HG03469 (cell line): ENCODE results near the gene PRDM8.
"Not testable (repeated sequence)": the region's sequence is repeated elsewhere in the genome, so short reads cannot be mapped to it uniquely, and the experiment has no call there.

Source experiments
- ATAC-seq: cut with Tn5 transposase; IDR thresholded peaks from one replicate; pipeline ENCODE4 v1.9.1; 2021; ENCODE audit warnings: mild to moderate bottlenecking, moderate library complexity, moderate number of reproducible peaks; ENCODE audit not compliant: unreplicated experiment

Gene PRDM8

DNA sequence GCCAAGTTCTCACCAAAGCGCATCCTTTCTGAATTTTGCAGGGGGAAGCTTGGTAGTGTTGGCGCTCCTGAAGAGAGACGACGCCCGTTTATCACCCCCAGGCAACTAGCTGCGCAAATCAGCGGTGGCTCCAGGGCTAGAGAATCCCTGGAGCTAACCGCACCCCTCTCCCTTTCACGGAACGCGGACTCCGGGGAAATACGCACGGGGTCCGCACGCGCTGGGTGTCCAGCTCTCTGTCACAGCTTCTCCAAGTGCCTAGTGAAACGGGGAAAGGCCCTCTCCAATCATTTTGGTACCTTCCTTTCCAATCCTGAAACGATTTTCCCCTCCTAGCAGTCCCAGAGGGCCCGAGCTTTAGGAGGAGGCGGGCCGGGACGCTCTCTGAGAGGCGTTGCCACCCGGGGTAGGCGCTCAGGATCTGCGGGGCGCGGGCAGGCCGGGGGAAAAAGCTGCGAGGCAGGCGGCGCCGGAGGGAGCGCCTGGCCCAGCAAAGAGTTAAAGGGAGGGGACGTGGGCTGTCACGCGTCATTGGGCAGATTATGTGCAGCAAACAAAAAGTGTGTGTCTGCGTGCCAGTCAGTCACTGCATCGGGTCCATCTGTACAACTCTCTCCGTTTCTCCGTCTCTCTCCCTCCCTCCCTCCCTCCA is at the start of gene PRDM8:
Gene PRDM8, plus strand, starts transcription at position 582 of the 652 bp plus-strand sequence. CDS start 2,578 bp downstream, outside the sequence.
- no peak for ATAC-seq

GRCh38 chr4:80150387-80151180 is 46.7 kb upstream of the PRDM8 start:
- ATAC-seq: no peak

GRCh38 chr4:80151981-80152380 is 45.3 kb upstream of the PRDM8 start:
- ATAC-seq: no peak

DNA sequence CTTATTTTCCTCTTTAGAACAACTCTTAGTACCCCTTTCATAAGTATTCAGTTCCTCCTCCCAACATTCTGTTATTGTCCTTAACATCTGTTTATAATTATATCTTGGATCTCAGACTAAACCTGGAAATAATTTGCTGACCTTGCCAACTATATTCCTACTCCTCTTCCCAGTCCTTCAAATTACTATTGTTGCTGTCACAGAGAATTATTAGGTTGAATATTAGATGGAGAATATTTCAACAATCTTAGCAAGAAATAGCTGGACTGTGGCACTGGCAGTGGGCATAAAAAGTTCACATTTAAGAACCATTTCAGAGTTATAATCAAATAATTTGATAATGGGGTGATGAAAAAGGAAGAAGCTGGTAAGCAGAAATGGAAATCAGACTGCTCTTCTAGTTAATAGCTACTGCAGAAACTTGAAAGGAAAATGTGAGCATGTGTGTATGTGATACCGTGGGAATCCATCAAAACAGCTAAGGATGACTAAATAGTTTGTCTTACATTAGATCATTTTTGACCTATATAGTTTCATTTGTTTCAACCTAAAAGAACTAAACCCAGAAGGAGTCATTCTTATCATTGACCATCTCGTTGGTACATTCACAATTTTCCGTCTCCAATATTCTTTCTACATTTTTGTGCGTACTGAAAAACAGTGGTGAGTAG is 43.3 kb upstream of the PRDM8 start:
- no peak for ATAC-seq

- no peak for ATAC-seq
Observed at GRCh38 chr4:80154545-80154933, 42.8 kb upstream of the PRDM8 start.

DNA sequence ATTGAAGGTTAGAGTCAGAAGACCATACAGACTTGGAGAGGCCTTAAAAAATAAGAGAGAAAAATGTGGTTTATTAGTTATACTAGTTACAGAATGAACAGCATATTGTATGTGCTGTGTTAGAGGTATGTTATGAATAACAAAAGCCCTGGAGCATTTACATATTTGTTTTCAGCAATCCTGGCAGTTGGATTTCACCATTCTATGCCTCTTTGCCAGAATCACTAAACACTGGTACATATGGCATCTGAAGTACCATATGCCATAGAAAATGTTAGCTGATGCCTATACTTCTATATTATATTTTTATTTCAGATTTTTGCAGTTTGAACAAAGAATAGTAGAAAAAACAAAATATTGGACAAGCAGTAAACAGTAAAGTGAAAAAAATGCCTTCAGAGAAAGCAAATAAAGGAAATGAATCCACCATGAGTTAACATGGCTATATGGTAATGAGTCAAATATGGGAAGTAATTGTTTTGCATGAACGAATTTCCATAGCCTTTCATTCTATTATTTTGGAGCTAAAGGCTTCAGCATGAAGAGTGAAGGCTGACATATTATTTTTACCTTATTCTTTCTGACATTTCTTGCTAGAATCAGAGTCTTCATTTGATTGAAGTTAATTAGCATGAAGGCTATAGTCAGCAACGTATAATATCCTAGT is 41.9 kb upstream of the PRDM8 start:
- no peak for ATAC-seq

GRCh38 chr4:80156410-80156809 is 40.9 kb upstream of the PRDM8 start:
- no peak for ATAC-seq

GRCh38 chr4:80161413-80162058 is 35.8 kb upstream of the PRDM8 start:
- no peak for ATAC-seq

DNA sequence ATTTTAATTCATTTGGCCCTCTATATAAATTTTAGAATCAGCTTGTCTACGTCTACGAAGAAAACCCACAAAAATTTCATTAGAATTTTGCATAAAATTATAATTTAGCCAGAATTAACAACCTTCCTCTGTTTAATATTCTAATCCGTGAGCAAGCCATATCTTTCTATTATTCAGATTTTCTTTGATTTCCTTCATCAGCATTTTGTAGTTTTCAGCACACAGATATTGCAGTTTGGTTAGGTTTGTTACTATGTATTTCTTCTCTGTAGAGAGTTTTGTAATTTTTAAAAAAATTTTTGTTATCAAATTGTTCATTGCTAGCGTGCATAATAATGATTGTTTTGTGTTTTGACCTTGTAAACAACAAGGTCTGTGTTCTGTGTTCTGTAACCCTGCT is 34.9 kb upstream of the PRDM8 start:
- ATAC-seq: no peak

DNA sequence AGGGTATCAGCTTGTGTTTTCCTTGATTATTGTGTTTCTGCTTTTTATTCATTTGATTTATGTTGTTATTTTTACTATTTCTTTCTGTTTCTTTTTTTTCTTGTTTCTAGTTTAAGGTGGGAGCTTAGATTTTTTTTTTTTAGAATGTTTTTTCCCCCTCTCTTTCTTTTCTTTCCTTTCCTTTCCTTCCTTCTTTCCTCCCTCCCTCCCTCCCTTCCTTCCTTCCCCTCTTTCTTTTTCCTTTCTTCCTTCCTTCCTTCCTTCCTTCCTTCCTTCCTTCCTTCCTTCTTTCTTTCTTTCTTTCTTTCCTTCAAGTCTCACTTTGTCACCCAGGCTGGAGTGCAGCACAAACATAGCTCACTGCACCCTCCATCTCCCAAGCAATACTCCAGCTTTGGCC is 31.4 kb upstream of the PRDM8 start:
- no peak for ATAC-seq

DNA sequence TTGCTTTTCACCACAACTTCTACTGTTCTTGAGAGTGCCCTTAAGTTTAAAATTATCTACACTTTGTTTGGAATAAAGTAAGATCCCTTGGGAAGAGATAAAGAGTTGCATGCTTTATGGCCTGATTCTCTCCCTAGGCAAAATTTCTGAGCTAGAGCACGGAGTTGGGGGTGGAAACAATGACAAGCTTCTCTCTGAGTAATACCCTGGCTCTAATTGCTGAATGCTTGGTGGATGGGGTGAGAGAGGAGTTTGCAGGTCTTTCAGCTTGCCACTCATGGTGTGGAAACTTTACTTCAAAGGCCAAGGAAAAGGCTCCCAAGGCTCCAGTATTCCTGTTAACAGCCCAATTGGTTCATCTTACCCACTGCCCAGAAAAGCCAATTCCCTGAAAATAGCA is 26.1 kb upstream of the PRDM8 start:
- no peak for ATAC-seq

GRCh38 chr4:80171656-80172055 is 25.6 kb upstream of the PRDM8 start:
- ATAC-seq: no peak

DNA sequence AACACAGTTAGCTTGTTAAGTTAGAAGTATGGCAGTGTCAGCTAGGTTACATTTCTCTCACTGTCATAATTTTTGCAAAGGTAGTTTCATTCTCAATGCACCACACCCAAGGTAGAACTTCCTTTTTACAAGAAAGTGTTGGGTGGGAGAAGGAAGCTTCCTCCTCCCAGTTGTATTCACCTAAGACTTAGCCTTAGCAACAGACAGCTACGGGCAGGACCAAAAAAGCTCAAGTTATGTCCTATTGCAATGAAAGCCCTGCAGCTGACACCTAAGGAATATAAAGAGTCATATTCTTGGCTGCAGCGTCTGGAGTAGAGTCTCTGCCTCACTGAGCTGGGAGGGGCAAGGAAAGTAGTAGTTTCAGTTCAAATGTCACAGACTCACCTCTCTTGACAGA is 25.1 kb upstream of the PRDM8 start:
- no peak for ATAC-seq

- peak; percentile 90 for ATAC-seq
Observed at GRCh38 chr4:80173401-80173800, 23.9 kb upstream of the PRDM8 start.

GRCh38 chr4:80173841-80174240 is 23.5 kb upstream of the PRDM8 start:
- no peak for ATAC-seq

DNA sequence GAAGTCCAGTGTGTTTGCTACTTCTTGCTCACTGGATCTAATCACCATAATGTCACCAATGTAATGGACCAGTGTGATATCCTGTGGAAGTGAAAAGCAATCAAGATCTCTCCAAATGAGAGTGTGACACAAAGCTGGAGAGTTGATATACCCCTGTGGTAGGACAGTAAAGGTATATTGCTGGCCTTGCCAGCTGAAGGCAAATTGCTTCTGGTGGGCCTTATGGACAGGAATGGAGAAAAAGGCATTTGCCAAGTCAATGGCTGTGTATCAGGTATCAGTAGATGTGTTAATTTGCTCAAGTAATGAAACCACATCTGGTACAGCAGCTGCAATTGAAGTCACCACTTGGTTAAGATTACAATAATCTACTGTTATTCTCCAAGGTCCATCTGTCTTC is 19.5 kb upstream of the PRDM8 start:
- ATAC-seq: not testable (repeated sequence)

- ATAC-seq: no peak
Observed at GRCh38 chr4:80178964-80179363, 18.3 kb upstream of the PRDM8 start.

DNA sequence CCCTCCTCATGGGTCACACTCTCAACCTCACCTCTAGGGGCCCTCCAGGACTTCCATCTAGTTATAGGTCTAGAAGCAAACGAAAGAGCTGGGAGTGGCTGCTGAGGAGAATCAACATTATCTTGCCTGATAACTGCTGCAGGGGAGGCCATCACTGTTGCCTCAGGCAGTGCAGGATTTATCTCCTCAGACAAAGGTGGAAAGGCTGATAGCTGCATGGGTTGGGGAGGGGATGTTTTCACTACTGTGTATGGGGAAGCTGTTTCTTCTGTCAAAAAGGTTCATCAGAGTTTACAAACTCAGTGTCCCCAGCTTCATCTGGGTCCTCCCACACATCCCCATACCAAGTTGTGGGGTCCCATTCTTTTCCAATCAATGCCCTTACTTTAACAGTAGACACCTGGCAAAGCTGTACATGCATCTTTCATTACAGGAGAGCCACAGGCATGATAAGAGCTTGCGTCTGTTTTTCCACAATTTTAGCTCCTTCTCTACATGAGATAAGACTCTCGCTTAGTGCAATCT is 17.6 kb upstream of the PRDM8 start:
- no peak for ATAC-seq

DNA sequence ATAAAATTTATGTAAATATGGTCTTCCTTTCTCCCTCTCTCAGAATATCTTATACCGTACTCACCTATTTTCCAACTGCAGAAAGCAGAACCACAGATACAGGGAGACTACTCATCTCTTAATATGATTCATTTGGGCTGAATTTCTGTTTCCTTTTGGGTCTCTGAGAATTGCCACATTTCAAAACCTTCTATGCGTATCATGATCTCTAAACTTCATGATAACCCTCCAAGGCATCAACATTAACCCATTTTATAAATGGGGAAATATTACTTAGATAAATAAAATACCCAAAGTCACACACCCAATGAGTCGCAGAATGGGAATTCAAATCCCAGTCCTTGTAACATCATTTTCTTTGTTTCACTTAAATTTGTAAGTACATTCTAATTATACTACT is 16.6 kb upstream of the PRDM8 start:
- no peak for ATAC-seq

GRCh38 chr4:80182237-80182866 is 15.0 kb upstream of the PRDM8 start:
- no peak for ATAC-seq
